Astrocyte of the cerebellum (primary cell): ENCODE data around the gene SLC18A3.

Source experiments
- DNase-seq: peaks from one replicate; pipeline ENCODE4 v3.0.0-alpha.2; 2011; ENCODE audit warnings: low read depth
- H3K4me3 ChIP-seq: 2 replicates; pipeline ENCODE4 v1.5.1; 2011; ENCODE audit warnings: mild to moderate bottlenecking, low read depth, low read length, moderate library complexity
- CTCF ChIP-seq: IDR thresholded peaks from 2 replicates; pipeline ENCODE4 v1.5.1; 2012; ENCODE audit warnings: low read length, low read depth, moderate library complexity, mild to moderate bottlenecking; ENCODE audit errors: missing control alignments
- in situ Hi-C: cut with HindIII; loops from 2 replicates; pipeline ENCODE4 v1.10.0; 2017; ENCODE audit warnings: low sequenced_read_pairs

The SLC18A3 gene

GRCh38 chr10:49643241-49644034 lies 33.3 kb downstream of the SLC18A3 start:
- in situ Hi-C loops = no loop called here
- no peak overlapping the region for H3K4me3 ChIP-seq
- DNase-seq = no peak
- TF ChIP-seq CTCF = no peak

- H3K4me3 ChIP-seq = no peak overlapping the region
- in situ Hi-C loops = no loop called here
- DNase-seq = no peak
- TF ChIP-seq CTCF = no peak
Observed at GRCh38 chr10:49644035-49644646, 34.0 kb downstream of the SLC18A3 start.

- no peak for TF ChIP-seq CTCF
- in situ Hi-C loops = no loop called here
- DNase-seq = no peak
Observed at GRCh38 chr10:49645417-49645816, 35.3 kb downstream of the SLC18A3 start.

GRCh38 chr10:49645871-49646870 lies 36.1 kb downstream of the SLC18A3 start:
- no peak overlapping the region for H3K4me3 ChIP-seq
- in situ Hi-C loops = no loop called here
- no peak for DNase-seq

More at GRCh38 chr10:49645417-49645816, 35.3 kb downstream of the SLC18A3 start:
- H3K4me3 ChIP-seq = no peak overlapping the region

GRCh38 chr10:49647554-49647953 lies 37.4 kb downstream of the SLC18A3 start:
- in situ Hi-C loops = no loop called here
- TF ChIP-seq CTCF = no peak
- no peak overlapping the region for H3K4me3 ChIP-seq
- no peak for DNase-seq

More at GRCh38 chr10:49645871-49646870, 36.1 kb downstream of the SLC18A3 start:
- no peak for TF ChIP-seq CTCF
